HEK293 (cell line): ENCODE results near the gene NCSTN.

Experiments used
- CTCF ChIA-PET: fragments of 350-600 bp; formaldehyde crosslinking; extraction: SDS; loops from one replicate; lab custom pipeline; 2021; ENCODE audit warnings: antibody characterized with exemption; lab: Yijun Ruan, JAX
- POLR2A ChIA-PET: fragments of 300-600 bp; formaldehyde crosslinking; extraction: SDS; loops from one replicate; lab custom pipeline; 2020; ENCODE audit warnings: antibody characterized with exemption, inconsistent platforms; lab: Yijun Ruan, JAX
- H3K27ac ChIP-seq: fragments of 200-500 bp; sonication (Bioruptor generic); 2 replicates; pipeline ENCODE4 v1.5.1; 2014; ENCODE audit warnings: low read depth, low read length, control low read depth, inconsistent platforms; ENCODE audit errors: extremely low read depth
- H3K36me3 ChIP-seq, 2 experiments: fragments of 200-500 bp in 1 of 2; sonication (Bioruptor generic) in 1 of 2; 1 replicate in 1 of 2; 2 replicates in 1 of 2; pipeline ENCODE4 v1.5.1; 2014 to 2017; ENCODE audit warnings: inconsistent platforms in 2 of 2, low read length in 2 of 2; ENCODE audit not compliant: control insufficient read depth in 2 of 2, insufficient read depth in 1 of 2
- H3K4me1 ChIP-seq: fragments of 200-500 bp; sonication (Bioruptor generic); 2 replicates; pipeline ENCODE4 v1.5.1; 2014; ENCODE audit warnings: mild to moderate bottlenecking, low read length, inconsistent platforms; ENCODE audit not compliant: control insufficient read depth, insufficient read depth
- H3K4me3 ChIP-seq: 2 replicates; pipeline ENCODE4 v1.5.1; 2011; ENCODE audit warnings: low read depth, mild to moderate bottlenecking, control low read depth, low read length, moderate library complexity
- H3K9me3 ChIP-seq: fragments of 200-500 bp; sonication (Bioruptor generic); 2 replicates; pipeline ENCODE4 v1.5.1; 2014; ENCODE audit warnings: low read depth, low read length, inconsistent platforms; ENCODE audit not compliant: control insufficient read depth, insufficient read depth
- BCL11A ChIP-seq: fragments of 450-650 bp; formaldehyde crosslinking; IDR thresholded peaks from 2 replicates; pipeline ENCODE4 v1.5.1; 2016; ENCODE audit warnings: low read depth, missing biosample characterization, missing genetic modification characterization
- CTCF ChIP-seq: fragments of 450-650 bp; formaldehyde crosslinking; IDR thresholded peaks from 2 replicates; pipeline ENCODE4 v1.5.1; 2016; ENCODE audit warnings: missing biosample characterization, missing genetic modification characterization
- EGR2 ChIP-seq: fragments of 450-650 bp; formaldehyde crosslinking; IDR thresholded peaks from 2 replicates; pipeline ENCODE4 v1.5.1; 2016; ENCODE audit warnings: low read depth, missing biosample characterization, missing genetic modification characterization
- KLF10 ChIP-seq: fragments of 450-650 bp; IDR thresholded peaks from 2 replicates; pipeline ENCODE4 v1.5.1; 2018; ENCODE audit warnings: missing biosample characterization, mild to moderate bottlenecking, missing genetic modification characterization
- PRDM1 ChIP-seq: fragments of 450-650 bp; formaldehyde crosslinking; IDR thresholded peaks from 2 replicates; pipeline ENCODE4; 2016; ENCODE audit warnings: missing biosample characterization, missing genetic modification characterization
- REPIN1 ChIP-seq: fragments of 450-650 bp; formaldehyde crosslinking; IDR thresholded peaks from 2 replicates; pipeline ENCODE4 v1.5.1; 2017; ENCODE audit warnings: missing biosample characterization, missing genetic modification characterization, low read depth
- SCRT2 ChIP-seq: fragments of 450-650 bp; formaldehyde crosslinking; IDR thresholded peaks from 2 replicates; pipeline ENCODE4 v1.5.1; 2016; ENCODE audit warnings: missing biosample characterization, missing genetic modification characterization
- ZBTB10 ChIP-seq: fragments of 450-650 bp; formaldehyde crosslinking; IDR thresholded peaks from 2 replicates; pipeline ENCODE4 v1.5.1; 2016; ENCODE audit warnings: missing biosample characterization, missing genetic modification characterization
- ZBTB20 ChIP-seq: fragments of 450-650 bp; formaldehyde crosslinking; IDR thresholded peaks from 2 replicates; pipeline ENCODE4 v1.5.1; 2016; ENCODE audit warnings: missing biosample characterization, missing genetic modification characterization
- ZBTB26 ChIP-seq: fragments of 450-650 bp; formaldehyde crosslinking; optimal IDR thresholded peaks from 2 replicates; pipeline ENCODE3; 2016; ENCODE audit warnings: missing biosample characterization, mild to moderate bottlenecking, missing genetic modification characterization
- ZEB2 ChIP-seq: fragments of 450-650 bp; formaldehyde crosslinking; IDR thresholded peaks from 2 replicates; pipeline ENCODE4 v1.5.1; 2016; ENCODE audit warnings: missing biosample characterization, missing genetic modification characterization
- ZFP37 ChIP-seq: fragments of 450-650 bp; formaldehyde crosslinking; IDR thresholded peaks from 2 replicates; pipeline ENCODE4 v1.5.1; 2016; ENCODE audit warnings: missing biosample characterization, missing genetic modification characterization
- ZNF202 ChIP-seq: fragments of 450-650 bp; formaldehyde crosslinking; IDR thresholded peaks from 2 replicates; pipeline ENCODE4 v1.5.1; 2016; ENCODE audit warnings: missing biosample characterization, missing genetic modification characterization, borderline replicate concordance
- ZNF239 ChIP-seq: fragments of 450-650 bp; formaldehyde crosslinking; IDR thresholded peaks from 2 replicates; pipeline ENCODE4 v1.5.1; 2016; ENCODE audit warnings: missing biosample characterization, missing genetic modification characterization
- ZNF302 ChIP-seq: fragments of 450-650 bp; formaldehyde crosslinking; IDR thresholded peaks from 2 replicates; pipeline ENCODE4 v1.5.1; 2016; ENCODE audit warnings: missing biosample characterization, missing genetic modification characterization, low read depth
- ZNF37A ChIP-seq: fragments of 450-650 bp; IDR thresholded peaks from 2 replicates; pipeline ENCODE4 v1.5.1; 2018; ENCODE audit warnings: missing biosample characterization, missing genetic modification characterization
- ZNF398 ChIP-seq: fragments of 450-650 bp; formaldehyde crosslinking; IDR thresholded peaks from 2 replicates; pipeline ENCODE4 v1.5.1; 2017; ENCODE audit warnings: missing biosample characterization, missing genetic modification characterization
- ZNF449 ChIP-seq: fragments of 450-650 bp; formaldehyde crosslinking; IDR thresholded peaks from 2 replicates; pipeline ENCODE4 v1.5.1; 2017; ENCODE audit warnings: missing biosample characterization, mild to moderate bottlenecking, missing genetic modification characterization, moderate library complexity
- ZNF580 ChIP-seq: fragments of 450-650 bp; formaldehyde crosslinking; IDR thresholded peaks from 2 replicates; pipeline ENCODE4 v1.5.1; 2016; ENCODE audit warnings: missing biosample characterization, missing genetic modification characterization
- ZNF585B ChIP-seq: fragments of 450-650 bp; formaldehyde crosslinking; IDR thresholded peaks from 2 replicates; pipeline ENCODE4 v1.5.1; 2016; ENCODE audit warnings: missing biosample characterization, missing genetic modification characterization
- ZNF600 ChIP-seq: fragments of 450-650 bp; formaldehyde crosslinking; IDR thresholded peaks from 2 replicates; pipeline ENCODE4 v1.5.1; 2016; ENCODE audit warnings: missing biosample characterization, missing genetic modification characterization
- ZNF660 ChIP-seq: fragments of 450-650 bp; IDR thresholded peaks from 2 replicates; pipeline ENCODE4 v1.5.1; 2018; ENCODE audit warnings: missing biosample characterization, mild to moderate bottlenecking, missing genetic modification characterization
- ZNF664 ChIP-seq: fragments of 450-650 bp; formaldehyde crosslinking; IDR thresholded peaks from 2 replicates; pipeline ENCODE4 v1.5.1; 2016; ENCODE audit warnings: missing biosample characterization, missing genetic modification characterization
- ZNF670 ChIP-seq: fragments of 450-650 bp; formaldehyde crosslinking; IDR thresholded peaks from 2 replicates; pipeline ENCODE4 v1.5.1; 2016; ENCODE audit warnings: missing biosample characterization, missing genetic modification characterization, low read depth
- ZSCAN23 ChIP-seq: fragments of 450-650 bp; formaldehyde crosslinking; IDR thresholded peaks from 2 replicates; pipeline ENCODE4 v1.5.1; 2016; ENCODE audit warnings: missing biosample characterization, missing genetic modification characterization

NCSTN gene

GRCh38 chr1:160342953-160343869 is at the start of gene NCSTN, which contains the start of gene COPA:
Gene NCSTN (plus strand): TSS chr1:160343383. CDS start chr1:160343397, 14 bp downstream.
Gene COPA (minus strand): TSS chr1:160343250. CDS start chr1:160343170, 80 bp downstream.
- Histone ChIP-seq H3K4me3 (peak within 1 kb of the TSS; percentile 69), H3K27ac (peak within 1 kb of the TSS; percentile 59; the same call in 1 of the 2 replicates), H3K9me3 (no peaks in the 10 kb centered on the region), H3K36me3 (peaks cover 31 to 65% of the 10 kb centered on the region in 2 experiments), H3K4me1 (no peaks in the 10 kb centered on the region; the same call in 1 of the 2 replicates)
- ChIA-PET CTCF (interaction anchor here (0.5 to 1.0 kb wide), 5 partner anchors 24 to 150 kb away, joined by 3 to 5 read pairs (median 4); no protein-coding TSS in a partner anchor), POLR2A (interaction anchor here (0.7 to 1.9 kb wide), 2 partner anchors 9 to 75 kb away, joined by 4 read pairs; no protein-coding TSS in a partner anchor)
- TF ChIP-seq ZNF302 (tag by site-specific recombination) (no peak), ZFP37 (tag by site-specific recombination) (peak; percentile 72; the same call in 1 of the 2 replicates), ZNF585B (tag by site-specific recombination) (peak; percentile 32; the same call in 1 of the 2 replicates), ZNF398 (tag by site-specific recombination) (peak; percentile 32; the same call in 1 of the 2 replicates), ZBTB20 (tag by site-specific recombination) (peak; percentile 63; the same call in 1 of the 2 replicates), ZSCAN23 (tag by site-specific recombination) (peak; percentile 41; the same call in 1 of the 2 replicates), ZNF660 (tag by site-specific recombination) (peak; percentile 79), BCL11A (tag by site-specific recombination) (no peak), CTCF (tag by site-specific recombination) (peak; percentile 42; the same call in 1 of the 2 replicates), ZNF664 (tag by site-specific recombination) (no peak), ZNF239 (tag by site-specific recombination) (no peak), ZBTB26 (peak; percentile 34), SCRT2 (tag by site-specific recombination) (peak; percentile 78), ZNF580 (peak; percentile 60; the same call in 1 of the 2 replicates), PRDM1 (tag by site-specific recombination) (peak; percentile 90), ZNF670 (no peak), EGR2 (0 out of 2 replicates have a peak, but pooled peaks have one; percentile 18), REPIN1 (tag by site-specific recombination) (peak; percentile 84; the same call in 1 of the 2 replicates), ZNF37A (tag by site-specific recombination) (no peak), ZNF202 (tag by site-specific recombination) (no peak), ZBTB10 (peak; percentile 93), ZNF600 (peak; percentile 43; the same call in 1 of the 2 replicates), ZEB2 (tag by site-specific recombination) (peak; percentile 55; the same call in 1 of the 2 replicates), KLF10 (tag by site-specific recombination) (peak; percentile 41; the same call in 1 of the 2 replicates), ZNF449 (tag by site-specific recombination) (no peak)
